Measurements from ENCODE around the gene ATG4B. TPM values are rescaled to one million over a fixed set of nuclear protein-coding genes. Genes with fewer than 3 reads are reported as not detected.

ATG4B gene
- total and polyA plus RNA-seq, 2 donors (not counting 3 experiments of a cell fraction or from before 2014, with no cell fraction given) = 83.6 to 113 TPM

- dilution Hi-C loops (cut with MboI; ENCODE audit: extremely low pct_ligation_motif_present, low sequenced_read_pairs) = no loop called here
- Histone ChIP-seq H3K36me3 (ENCODE audit: control insufficient read depth in 2 of 2, extremely low read depth in 1 of 2, insufficient read depth in 2 of 2, low read length in 2 of 2) (peaks cover 7 to 19% of the 10 kb centered on the region in 2 experiments), H3K27ac (ENCODE audit: insufficient read depth, low read depth, low read length) (no peak overlapping the region), H3K4me2 (ENCODE audit: insufficient read depth, low read length) (no peak overlapping the region), H2AFZ (ENCODE audit: low read depth, low read length) (no peak overlapping the region), H3K9ac (replicated peaks; ENCODE audit: extremely low read depth, insufficient read depth, low read length) (no peak overlapping the region), H3K4me3 (replicated peaks in 1 of 3; ENCODE audit: insufficient read depth in 1 of 3, low read depth in 1 of 3, low read length in 3 of 3) (no peak overlapping the region), H3K79me2 (ENCODE audit: control insufficient read depth, insufficient read depth, low read length) (peaks cover 62% of the 10 kb centered on the region), H4K20me1 (replicated peaks; ENCODE audit: control insufficient read depth, extremely low read depth, insufficient read depth, low read length) (no peaks in the 10 kb centered on the region), H3K4me1 (ENCODE audit: control insufficient read depth, extremely low read depth, insufficient read depth, low read length) (no peaks in the 10 kb centered on the region), H3K27me3 (ENCODE audit: control insufficient read depth in 2 of 2, insufficient read depth in 2 of 2, low read length in 2 of 2) (no peaks in the 10 kb centered on the region), H3K9me1 (replicated peaks; ENCODE audit: control insufficient read depth, extremely low read depth, insufficient read depth, low read length) (no peaks in the 10 kb centered on the region), H3K9me3 (replicated peaks; ENCODE audit: control insufficient read depth, insufficient read depth, low read length) (no peaks in the 10 kb centered on the region)
- FAIRE-seq (no peak), DNase-seq (ENCODE audit: low read depth, low spot score) (no peak)
- TF ChIP-seq POLR2A (IDR thresholded peaks at IDR 0.05; ENCODE audit: low read depth, low read length) (no peak), POLR2AphosphoS5 (IDR thresholded peaks at IDR 0.05; ENCODE audit: insufficient read depth, low read depth, low read length) (no peak), EZH2 (IDR thresholded peaks at IDR 0.05; ENCODE audit: borderline replicate concordance, low read depth, low read length, severe bottlenecking) (no peak), FOS (IDR thresholded peaks at IDR 0.05; ENCODE audit: borderline replicate concordance, insufficient read depth, low read length) (no peak), JUN (IDR thresholded peaks at IDR 0.05; ENCODE audit: borderline replicate concordance, insufficient read depth, insufficient read length, low read depth) (no peak), CTCF (IDR thresholded peaks at IDR 0.05; ENCODE audit: extremely low read depth in 1 of 2, insufficient read depth in 1 of 2, low read depth in 1 of 2, low read length in 2 of 2) (no peak), GATA2 (IDR thresholded peaks at IDR 0.05; ENCODE audit: insufficient read depth, insufficient read length, low read depth, low read length) (no peak), MYC (IDR thresholded peaks at IDR 0.05; ENCODE audit: low read depth, low read length) (no peak), MAX (IDR thresholded peaks at IDR 0.05; ENCODE audit: insufficient read depth, insufficient read length) (no peak)
- intact Hi-C loops (cut with micrococcal nuclease) = no loop called here
- POLR2A ChIA-PET = no interaction called here
- BruUV-seq (replicated peaks) = no TSS peak
- CTCF ChIA-PET = interaction anchor here (1.3 kb wide), 1 partner anchor 12 kb away, joined by 6 read pairs; no protein-coding TSS in a partner anchor
These were observed 7.6 kb upstream of the ATG4B start for GRCh38 chr2:241629762-241630435.
